Endothelial cell of umbilical vein (primary cell): ENCODE measurements around the gene ATP8A1. TPM values are rescaled to one million over a fixed set of nuclear protein-coding genes. Genes with fewer than 3 reads are reported as not detected.

Experiments
- BruUV-seq: library from RNA; stranded (reverse); fragments of 400-500 nt; replicated peaks from 2 replicates; lab custom pipeline; 2021; lab: Mats Ljungman, UMichigan
- CTCF ChIA-PET: fragments of 300-600, 350-600 bp; sonication (Branson Sonifier 250); formaldehyde crosslinking; loops from one replicate; lab custom pipeline; 2021; ENCODE audit warnings: antibody characterized with exemption, inconsistent platforms; lab: Charles Lee
- POLR2A ChIA-PET: fragments of 300-600, 350-600 bp; sonication (Branson Sonifier 250); formaldehyde crosslinking; loops from one replicate; lab custom pipeline; 2021; ENCODE audit warnings: antibody characterized with exemption, inconsistent platforms; lab: Charles Lee
- DNase-seq: peaks from one replicate; pipeline ENCODE4 v3.0.0-alpha.2; 2011; ENCODE audit warnings: low read depth, low spot score
- FAIRE-seq: peaks from 2 replicates; lab custom pipeline; 2011; peaks lifted over from hg19 to GRCh38; lab: Jason Lieb, UNC
- H2AFZ ChIP-seq: 2 replicates; pipeline ENCODE4 v1.6.0; 2012; ENCODE audit warnings: low read depth, low read length, control low read depth, inconsistent platforms
- H3K27ac ChIP-seq: 2 replicates; pipeline ENCODE4 v1.5.1; 2011; ENCODE audit warnings: low read depth, mild to moderate bottlenecking, control low read depth, low read length, moderate library complexity; ENCODE audit not compliant: insufficient read depth
- H3K27me3 ChIP-seq, 2 experiments: 2 replicates each; pipeline versions ENCODE4 v1.6.0 to v1.6.1; 2011; ENCODE audit warnings: low read length in 2 of 2, mixed read lengths in 1 of 2; ENCODE audit not compliant: control insufficient read depth in 2 of 2, insufficient read depth in 2 of 2
- H3K36me3 ChIP-seq, 2 experiments: 2 replicates in 1 of 2; 3 replicates in 1 of 2; pipeline ENCODE4 v1.5.1; 2011; ENCODE audit warnings: low read length in 2 of 2, mild to moderate bottlenecking in 1 of 2, moderate library complexity in 1 of 2; ENCODE audit not compliant: control insufficient read depth in 2 of 2, insufficient read depth in 2 of 2; ENCODE audit errors: extremely low read depth in 1 of 2
- H3K4me1 ChIP-seq: 3 replicates; pipeline ENCODE4 v1.5.1; 2011; ENCODE audit warnings: mild to moderate bottlenecking, low read length; ENCODE audit not compliant: control insufficient read depth, insufficient read depth; ENCODE audit errors: extremely low read depth
- H3K4me2 ChIP-seq: 2 replicates; pipeline ENCODE4 v1.6.1; 2011; ENCODE audit warnings: low read length, control low read depth, mixed read lengths; ENCODE audit not compliant: insufficient read depth
- H3K4me3 ChIP-seq, 3 experiments: fragments of 200-600 bp in 1 of 3; sonication (generic), shearing (Covaris generic) in 1 of 3; replicated peaks in 1 of 3; 2 replicates each; pipeline ENCODE4 v1.5.1; 2011 to 2016; ENCODE audit warnings: control low read depth in 3 of 3, low read length in 3 of 3, mild to moderate bottlenecking in 2 of 3, inconsistent platforms in 1 of 3, low read depth in 1 of 3, moderate library complexity in 1 of 3; ENCODE audit not compliant: insufficient read depth in 1 of 3
- H3K79me2 ChIP-seq: 2 replicates; pipeline ENCODE4 v1.6.0; 2012; ENCODE audit warnings: low read length, inconsistent platforms; ENCODE audit not compliant: control insufficient read depth, insufficient read depth
- H3K9ac ChIP-seq: replicated peaks from 2 replicates; pipeline ENCODE3; 2011; ENCODE audit warnings: low read length, control low read depth; ENCODE audit not compliant: insufficient read depth; ENCODE audit errors: extremely low read depth
- H3K9me1 ChIP-seq: replicated peaks from 3 replicates; pipeline ENCODE4 v1.6.0; 2011; ENCODE audit warnings: mild to moderate bottlenecking, low read length; ENCODE audit not compliant: control insufficient read depth, insufficient read depth; ENCODE audit errors: extremely low read depth
- H3K9me3 ChIP-seq: replicated peaks from 2 replicates; pipeline ENCODE4 v1.5.1; 2012; ENCODE audit warnings: low read length, inconsistent platforms; ENCODE audit not compliant: control insufficient read depth, insufficient read depth
- H4K20me1 ChIP-seq: replicated peaks from 2 replicates; pipeline ENCODE3; 2011; ENCODE audit warnings: mild to moderate bottlenecking, low read length; ENCODE audit not compliant: control insufficient read depth, insufficient read depth; ENCODE audit errors: extremely low read depth
- EZH2 ChIP-seq: IDR thresholded peaks from 2 replicates; pipeline ENCODE4 v1.6.1; 2012; ENCODE audit warnings: borderline replicate concordance, low read depth, mild to moderate bottlenecking, moderate library complexity, low read length, inconsistent platforms; ENCODE audit not compliant: severe bottlenecking
- FOS ChIP-seq: IDR thresholded peaks from 2 replicates; pipeline ENCODE4 v1.6.1; 2011; ENCODE audit warnings: mild to moderate bottlenecking, low read length, moderate library complexity, borderline replicate concordance; ENCODE audit not compliant: insufficient read depth
- GATA2 ChIP-seq: IDR thresholded peaks from 2 replicates; pipeline ENCODE4 v1.7.0; 2011; ENCODE audit warnings: low read depth, mild to moderate bottlenecking, moderate library complexity, mixed read lengths, low read length; ENCODE audit not compliant: insufficient read length, insufficient read depth
- JUN ChIP-seq: IDR thresholded peaks from 2 replicates; pipeline ENCODE4 v1.6.1; 2011; ENCODE audit warnings: borderline replicate concordance, low read depth; ENCODE audit not compliant: insufficient read length, insufficient read depth
- MYC ChIP-seq: IDR thresholded peaks from one replicate; pipeline ENCODE4 v1.6.1; 2011; ENCODE audit warnings: mild to moderate bottlenecking, low read depth, low read length
- POLR2A ChIP-seq: IDR thresholded peaks from 2 replicates; pipeline ENCODE4 v1.6.1; 2012; ENCODE audit warnings: low read depth, mild to moderate bottlenecking, control low read depth, low read length
- POLR2AphosphoS5 ChIP-seq: IDR thresholded peaks from 2 replicates; pipeline ENCODE4 v1.6.1; 2012; ENCODE audit warnings: low read depth, mild to moderate bottlenecking, control low read depth, low read length, moderate library complexity; ENCODE audit not compliant: insufficient read depth
- dilution Hi-C: fragments of 300-500 bp; cut with MboI; formaldehyde crosslinking; loops from one replicate; pipeline ENCODE4 v1.15.0; 2019; ENCODE audit warnings: low sequenced_read_pairs; ENCODE audit not compliant: extremely low pct_ligation_motif_present
- intact Hi-C: fragments of 100-400 bp; cut with micrococcal nuclease; formaldehyde crosslinking; loops from one replicate; pipeline ENCODE4 v1.10.0; 2022
- polyA plus RNA-seq, 4 experiments: library from polyadenylated mRNA; depleted of rRNA in 3 of 4; stranded (reverse) in 3 of 4; unstranded in 1 of 4; fragments of >200 nt; gene quantifications; 2 replicates each; pipeline versions ENCODE4 v1.2.1 to v1.2.3, GENCODE V29; 2011 to 2012; ENCODE audit warnings: missing spikeins in 1 of 4
- total RNA-seq: library from RNA; stranded (reverse); gene quantifications from 2 replicates; pipeline ENCODE4 v1.2.3, GENCODE V29; 2021
- TF ChIP-seq, protein P1 (sequence below): IDR thresholded peaks from 2 replicates; pipeline ENCODE4 v1.6.1; 2011; ENCODE audit not compliant: insufficient read depth, insufficient read length
- TF ChIP-seq, protein P2 (sequence below), 2 donors: IDR thresholded peaks; 1 replicate in 1 of 2; 2 replicates in 1 of 2; pipeline ENCODE4 v1.5.1; 2011; ENCODE audit warnings: low read length in 2 of 2, mild to moderate bottlenecking in 2 of 2, moderate library complexity in 2 of 2, control low read depth in 1 of 2, inconsistent platforms in 1 of 2, low read depth in 1 of 2; ENCODE audit not compliant: insufficient read depth in 1 of 2; ENCODE audit errors: extremely low read depth in 1 of 2

The ATP8A1 gene
- total and polyA plus RNA-seq, 2 donors (not counting 3 experiments of a cell fraction or from before 2014, with no cell fraction given), result 0.97 to 11.5 TPM

DNA sequence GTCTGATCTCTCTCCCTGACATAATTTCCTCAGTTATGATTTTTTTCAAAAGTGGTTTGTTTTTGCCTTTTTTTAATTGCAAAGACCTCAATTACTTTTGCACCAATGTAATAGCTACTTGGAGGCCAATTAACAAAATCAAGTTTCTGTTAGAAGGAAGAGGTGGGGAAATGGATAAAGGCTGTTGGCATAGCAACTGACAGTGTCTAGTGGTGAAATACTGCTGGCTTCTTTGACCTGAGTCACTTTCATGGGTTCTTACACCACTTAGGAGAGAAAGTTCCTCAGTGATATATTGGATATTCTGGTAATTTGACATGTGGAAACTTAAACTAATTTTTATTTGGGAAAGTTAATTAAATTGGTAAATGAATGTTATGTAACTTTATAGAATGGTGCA is 26.5 kb upstream of the ATP8A1 start:
- Histone ChIP-seq H4K20me1 (no peaks in the 10 kb centered on the region), H3K9me1 (no peaks in the 10 kb centered on the region), H3K36me3 (no peaks in the 10 kb centered on the region), H3K4me3 (no peak overlapping the region), H3K27ac (no peak overlapping the region), H3K4me1 (no peaks in the 10 kb centered on the region), H2AFZ (no peak overlapping the region), H3K9ac (no peak overlapping the region), H3K27me3 (no peaks in the 10 kb centered on the region), H3K79me2 (no peaks in the 10 kb centered on the region), H3K9me3 (no peaks in the 10 kb centered on the region), H3K4me2 (no peak overlapping the region)
- no TSS peak for BruUV-seq
- POLR2A ChIA-PET, result no interaction called here
- intact Hi-C loops (no loop called here), dilution Hi-C loops (no loop called here)
- CTCF ChIA-PET, result no interaction called here
- TF ChIP-seq EZH2 (no peak), POLR2AphosphoS5 (no peak), JUN (no peak), FOS (no peak), MYC (no peak), POLR2A (no peak), GATA2 (no peak)
- TF ChIP-seq, protein P1, sequence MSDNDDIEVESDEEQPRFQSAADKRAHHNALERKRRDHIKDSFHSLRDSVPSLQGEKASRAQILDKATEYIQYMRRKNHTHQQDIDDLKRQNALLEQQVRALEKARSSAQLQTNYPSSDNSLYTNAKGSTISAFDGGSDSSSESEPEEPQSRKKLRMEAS, result no peak
- TF ChIP-seq, protein P2, sequence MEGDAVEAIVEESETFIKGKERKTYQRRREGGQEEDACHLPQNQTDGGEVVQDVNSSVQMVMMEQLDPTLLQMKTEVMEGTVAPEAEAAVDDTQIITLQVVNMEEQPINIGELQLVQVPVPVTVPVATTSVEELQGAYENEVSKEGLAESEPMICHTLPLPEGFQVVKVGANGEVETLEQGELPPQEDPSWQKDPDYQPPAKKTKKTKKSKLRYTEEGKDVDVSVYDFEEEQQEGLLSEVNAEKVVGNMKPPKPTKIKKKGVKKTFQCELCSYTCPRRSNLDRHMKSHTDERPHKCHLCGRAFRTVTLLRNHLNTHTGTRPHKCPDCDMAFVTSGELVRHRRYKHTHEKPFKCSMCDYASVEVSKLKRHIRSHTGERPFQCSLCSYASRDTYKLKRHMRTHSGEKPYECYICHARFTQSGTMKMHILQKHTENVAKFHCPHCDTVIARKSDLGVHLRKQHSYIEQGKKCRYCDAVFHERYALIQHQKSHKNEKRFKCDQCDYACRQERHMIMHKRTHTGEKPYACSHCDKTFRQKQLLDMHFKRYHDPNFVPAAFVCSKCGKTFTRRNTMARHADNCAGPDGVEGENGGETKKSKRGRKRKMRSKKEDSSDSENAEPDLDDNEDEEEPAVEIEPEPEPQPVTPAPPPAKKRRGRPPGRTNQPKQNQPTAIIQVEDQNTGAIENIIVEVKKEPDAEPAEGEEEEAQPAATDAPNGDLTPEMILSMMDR (IDR thresholded peaks at IDR 0.05; ENCODE audit: extremely low read depth in 1 of 2, insufficient read depth in 1 of 2, low read depth in 1 of 2, low read length in 2 of 2), result no peak
- no peak for FAIRE-seq
- no peak for DNase-seq
